Cortex of kidney (tissue), 1 donor: Measurements from ENCODE around the gene NPFF.

Experiments used
- DNase-seq: peaks from one replicate; lab custom pipeline; 2025; lab: John Stamatoyannopoulos, UW

NPFF gene

DNA sequence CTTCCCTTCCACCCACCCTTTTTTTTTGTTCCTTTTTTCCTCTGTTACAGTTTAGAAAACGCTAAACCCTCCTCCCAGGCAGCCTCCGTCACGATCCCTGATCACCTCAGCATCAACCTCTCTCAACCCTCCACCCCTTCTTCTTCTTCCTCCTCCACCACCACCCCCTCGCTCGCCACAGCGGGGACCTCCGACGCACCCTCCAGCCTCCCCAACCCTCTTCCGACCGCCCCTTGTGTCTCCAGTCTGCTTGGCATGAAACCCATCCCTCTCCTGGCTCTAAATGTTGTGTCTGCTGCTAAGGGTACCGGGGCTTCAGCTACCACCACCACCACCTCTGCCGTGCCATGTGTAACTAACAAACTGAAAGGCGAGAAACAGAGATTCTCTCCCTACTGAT is 32.5 kb downstream of the NPFF start:
- DNase-seq = no peak

DNA sequence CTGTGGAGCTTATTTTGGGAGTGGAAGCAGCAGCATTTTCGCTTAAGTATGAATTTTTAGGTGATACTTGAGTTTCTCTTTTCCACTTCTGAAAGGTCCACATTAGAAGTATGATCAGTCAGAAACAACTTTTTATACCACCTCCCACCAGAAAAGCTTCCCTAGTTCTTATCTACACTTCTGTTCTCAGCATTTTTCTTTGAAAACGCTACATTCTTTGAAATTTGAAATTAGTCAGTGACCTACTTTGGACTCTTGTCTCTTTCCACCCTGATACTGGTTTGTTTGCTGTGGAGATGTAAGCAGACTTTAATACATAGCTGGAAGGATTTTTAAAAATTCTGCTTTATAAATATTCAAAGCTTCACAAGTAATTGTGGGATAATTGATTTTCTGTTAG is 33.2 kb downstream of the NPFF start:
- DNase-seq = no peak

DNA sequence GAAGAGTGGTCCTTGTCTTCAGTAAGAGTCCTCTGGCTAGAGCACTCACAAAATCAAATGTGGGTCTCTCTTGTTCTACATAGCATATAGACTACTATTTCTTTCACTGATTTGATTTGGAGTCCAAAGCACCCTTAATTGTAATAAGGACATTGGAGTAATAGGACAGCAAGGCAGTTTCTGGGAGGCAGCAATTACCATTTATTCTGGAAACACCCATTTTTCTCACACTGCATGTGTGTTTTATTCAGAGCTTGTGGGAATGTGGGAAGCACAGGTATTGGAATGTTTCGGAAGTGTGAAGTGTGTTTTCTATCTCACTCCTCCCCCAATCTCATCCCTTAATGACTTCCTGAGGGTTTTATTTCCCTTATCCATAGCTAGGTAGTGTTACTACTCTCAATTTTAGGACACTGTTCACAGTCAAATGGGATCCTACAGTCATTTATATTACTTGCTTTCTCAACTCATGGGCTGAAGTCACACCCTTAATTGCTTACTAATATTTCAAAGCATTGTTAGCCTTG is 35.2 kb downstream of the NPFF start:
- no peak for DNase-seq

DNA sequence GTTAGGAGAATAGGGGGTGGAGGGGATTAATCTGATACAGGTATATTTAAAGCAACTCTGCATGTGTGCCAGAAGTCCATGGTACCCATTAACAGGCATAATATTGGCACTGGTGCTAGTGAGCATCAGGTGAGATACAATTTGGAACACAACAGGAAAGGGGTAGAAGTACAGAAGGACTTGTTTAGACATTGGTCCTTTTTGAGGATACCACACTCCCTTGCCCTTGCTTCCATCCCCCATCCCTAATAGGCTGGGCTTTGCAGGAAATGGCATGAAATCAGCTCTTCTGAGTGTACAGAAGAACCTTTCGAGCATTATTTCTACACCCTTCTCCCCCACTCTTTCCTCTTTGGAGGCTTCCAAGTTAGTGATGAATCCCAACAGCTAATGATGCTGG is 39.0 kb downstream of the NPFF start:
- DNase-seq = no peak

DNA sequence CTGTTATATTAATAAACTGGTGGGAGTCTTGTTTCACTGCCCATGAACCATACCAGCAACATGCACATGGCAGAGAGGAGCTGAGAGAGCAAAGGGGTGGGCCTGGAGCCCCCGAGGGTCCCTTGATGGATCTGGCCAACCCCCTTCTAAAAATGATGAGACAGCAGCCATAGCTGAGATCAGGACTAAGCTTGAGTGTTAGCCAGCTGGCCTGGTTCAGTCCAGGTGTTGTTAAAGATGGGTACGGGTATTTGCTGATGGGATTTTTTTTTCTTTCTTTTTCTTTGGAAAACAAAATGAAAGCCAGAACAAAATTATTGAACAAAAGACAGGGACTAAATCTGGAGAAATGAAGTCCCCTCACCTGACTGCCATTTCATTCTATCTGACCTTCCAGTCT is 39.4 kb downstream of the NPFF start:
- no peak for DNase-seq

DNA sequence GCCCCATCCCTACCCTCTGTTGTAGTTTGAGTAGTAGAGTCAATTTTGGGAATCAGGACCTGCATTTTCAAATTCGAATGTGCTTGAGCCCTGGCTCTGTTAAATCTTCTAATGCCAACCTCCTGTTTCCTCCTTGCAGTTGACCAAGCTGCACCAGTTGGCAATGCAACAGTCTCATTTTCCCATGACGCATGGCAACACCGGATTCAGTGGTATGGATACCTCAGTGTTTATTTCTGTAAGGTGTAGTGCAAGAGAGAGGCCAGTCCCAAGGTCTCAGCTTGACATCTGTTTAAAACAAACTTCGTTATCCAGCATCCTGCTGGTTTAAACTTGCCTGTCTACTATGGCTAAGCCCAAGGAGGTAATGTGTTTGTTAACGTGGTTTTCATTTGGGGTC is 40.2 kb downstream of the NPFF start:
- DNase-seq = no peak

DNA sequence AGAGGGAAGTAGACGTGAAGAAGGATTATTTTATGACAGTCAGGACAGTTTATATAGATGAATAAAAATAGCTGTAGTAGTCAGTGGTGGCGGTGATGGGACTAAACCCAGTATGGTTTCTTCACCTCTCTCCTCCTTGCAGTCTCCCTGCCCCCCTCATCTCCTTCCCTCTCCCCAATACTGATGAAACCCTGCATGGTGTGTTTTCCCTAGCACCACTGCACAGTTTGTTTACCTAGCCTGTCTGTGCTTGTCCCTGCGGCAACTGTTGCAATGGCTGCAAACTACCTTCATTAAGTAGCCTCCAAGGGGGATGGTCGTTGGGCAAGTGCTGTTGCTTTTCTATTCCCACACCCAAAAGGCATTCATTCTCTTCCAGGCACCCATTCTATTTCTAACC is 40.6 kb downstream of the NPFF start:
- DNase-seq = no peak

DNA sequence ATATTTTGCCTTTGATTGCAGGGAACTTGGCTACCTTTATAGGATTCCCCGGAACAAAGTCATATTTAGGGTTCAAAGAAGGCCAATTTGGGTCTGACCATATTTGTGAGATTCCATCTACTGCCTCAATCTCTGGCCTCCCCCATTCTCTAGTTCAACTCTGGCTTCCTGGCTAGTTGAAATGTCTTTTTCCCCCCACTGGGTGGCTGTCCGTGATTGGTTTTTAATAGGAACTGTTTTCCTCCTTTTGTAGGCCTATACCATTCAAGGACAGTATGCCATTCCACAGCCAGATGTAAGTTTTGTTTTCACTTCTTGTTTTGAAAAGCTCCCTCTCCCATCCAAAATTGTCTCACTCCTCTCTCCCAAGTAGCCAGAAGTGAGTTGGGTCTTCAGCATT is 41.6 kb downstream of the NPFF start:
- DNase-seq = no peak

DNA sequence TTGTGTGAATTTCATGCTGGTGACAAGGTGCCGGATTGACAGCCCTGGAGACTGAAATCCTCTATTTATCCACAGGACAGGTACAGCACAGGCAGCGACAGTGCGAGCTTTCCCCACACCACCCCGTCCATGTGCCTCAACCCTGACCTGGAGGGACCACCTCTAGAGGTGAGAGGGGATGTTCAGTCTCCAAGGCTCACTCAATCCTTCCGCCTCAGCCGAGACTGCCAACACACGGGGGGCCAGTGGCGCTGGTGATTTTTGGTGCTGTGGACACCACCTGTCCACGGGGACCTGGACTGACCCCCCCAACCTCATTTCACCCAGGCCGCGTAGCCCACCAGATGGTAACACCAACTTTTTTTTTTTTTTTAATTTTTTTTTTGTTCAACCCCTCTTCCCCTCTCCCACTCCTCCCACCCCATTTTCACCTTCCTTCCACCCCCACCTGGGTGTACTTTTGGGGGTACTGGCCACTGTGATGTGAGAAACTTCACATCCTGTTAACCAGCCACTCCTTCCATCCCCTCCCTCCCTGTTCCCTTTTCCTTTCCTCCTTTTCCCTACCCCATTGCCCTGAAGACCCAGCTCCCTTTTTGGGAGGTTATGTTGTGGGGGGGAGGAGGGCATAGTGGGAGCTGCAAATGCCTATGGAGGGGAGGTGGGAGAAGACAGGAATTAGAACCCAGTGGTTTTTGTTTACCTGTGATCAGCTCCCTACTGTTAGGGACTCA is 42.4 kb downstream of the NPFF start:
- no peak for DNase-seq

DNA sequence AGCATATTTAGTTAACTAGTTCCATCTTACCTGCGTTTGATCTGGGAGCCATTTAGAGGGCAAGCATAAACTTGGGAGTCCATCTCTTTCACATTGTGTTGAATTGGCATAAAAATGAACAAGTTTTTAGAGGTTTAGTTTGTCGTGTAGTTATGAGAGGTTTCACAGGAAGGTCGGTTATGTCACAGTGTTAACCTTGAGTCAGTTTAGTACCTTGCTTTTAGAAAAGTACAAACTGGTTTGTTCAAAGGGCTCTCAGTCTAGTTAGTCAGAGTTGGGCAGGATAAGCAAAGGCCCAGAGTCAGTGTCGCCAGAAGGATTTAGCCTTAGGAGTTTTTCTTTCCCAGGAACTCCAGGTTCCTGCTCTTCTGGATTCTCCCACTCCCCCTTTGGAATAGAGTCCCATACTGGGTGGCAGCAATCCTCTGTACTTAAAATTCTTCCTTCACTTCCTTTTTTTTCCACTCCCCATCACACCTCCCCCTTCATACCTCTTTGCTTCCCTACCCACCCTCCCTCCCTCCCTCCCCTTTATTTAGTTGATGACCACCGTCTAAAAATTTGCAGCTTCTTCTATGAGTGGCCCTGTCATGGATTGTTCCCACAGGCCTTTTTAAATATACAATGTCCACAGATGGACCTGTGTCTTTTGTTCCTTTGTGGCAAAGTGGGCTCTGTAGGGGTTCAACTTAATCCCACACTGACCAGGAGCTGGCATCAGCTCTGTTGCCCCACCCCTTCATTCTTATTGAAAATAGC is 43.3 kb downstream of the NPFF start:
- DNase-seq = no peak

DNA sequence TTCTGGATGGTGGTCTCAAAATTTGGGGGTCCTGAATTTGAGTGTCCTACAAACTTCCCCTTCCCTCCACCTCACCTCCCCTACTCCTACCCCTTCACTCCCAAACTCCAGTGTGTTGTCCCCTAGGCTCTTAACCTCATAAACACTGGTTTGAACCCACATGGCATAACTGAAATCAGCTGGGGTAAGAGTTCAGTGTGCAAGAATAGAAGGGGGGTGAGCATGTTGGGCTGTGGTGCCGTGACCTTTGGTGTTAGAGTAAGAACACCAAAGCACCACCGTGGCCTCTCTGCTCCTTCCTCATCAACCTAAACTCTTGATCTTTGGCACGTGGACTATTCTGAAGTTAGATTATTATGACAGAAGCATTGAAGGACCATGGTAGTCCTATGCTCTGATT is 44.3 kb downstream of the NPFF start:
- DNase-seq = no peak

DNA sequence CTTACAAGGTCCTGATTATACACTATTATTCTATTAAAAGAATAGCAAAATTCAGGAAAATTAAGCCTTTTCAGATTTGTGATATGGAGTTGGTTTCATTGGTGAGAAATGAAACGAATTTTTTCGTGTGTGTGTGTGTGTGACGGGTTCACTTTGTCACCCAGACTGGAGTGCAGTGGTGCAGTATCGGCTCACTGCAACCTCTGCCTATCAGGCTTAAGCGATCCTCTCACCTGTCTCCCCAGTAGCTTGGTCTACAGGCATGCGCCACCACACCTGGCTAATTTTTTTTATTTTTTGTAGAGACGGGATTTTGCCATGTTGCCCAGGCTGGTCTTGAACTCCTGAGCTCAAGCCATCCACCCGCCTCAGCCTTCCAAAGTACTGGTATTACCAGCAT is 45.7 kb downstream of the NPFF start:
- DNase-seq = no peak

DNA sequence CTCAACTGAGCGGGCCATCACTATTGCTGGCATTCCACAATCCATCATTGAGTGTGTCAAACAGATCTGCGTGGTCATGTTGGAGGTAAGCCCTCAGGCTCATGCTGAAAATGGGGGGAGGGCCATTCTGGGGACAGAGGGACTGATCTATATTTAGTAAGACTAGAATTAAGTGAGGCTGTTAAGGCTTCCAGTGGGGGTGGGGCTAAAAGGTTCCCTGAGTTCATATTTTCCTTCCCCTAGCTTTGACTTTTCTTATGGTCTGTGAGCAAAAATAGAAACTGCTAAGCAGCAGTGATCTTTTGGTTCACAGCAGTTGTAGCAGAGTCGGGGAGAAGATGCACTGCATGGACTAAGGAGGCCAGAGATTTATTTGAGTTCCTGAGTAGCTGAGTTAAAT is 46.2 kb downstream of the NPFF start:
- DNase-seq = no peak

DNA sequence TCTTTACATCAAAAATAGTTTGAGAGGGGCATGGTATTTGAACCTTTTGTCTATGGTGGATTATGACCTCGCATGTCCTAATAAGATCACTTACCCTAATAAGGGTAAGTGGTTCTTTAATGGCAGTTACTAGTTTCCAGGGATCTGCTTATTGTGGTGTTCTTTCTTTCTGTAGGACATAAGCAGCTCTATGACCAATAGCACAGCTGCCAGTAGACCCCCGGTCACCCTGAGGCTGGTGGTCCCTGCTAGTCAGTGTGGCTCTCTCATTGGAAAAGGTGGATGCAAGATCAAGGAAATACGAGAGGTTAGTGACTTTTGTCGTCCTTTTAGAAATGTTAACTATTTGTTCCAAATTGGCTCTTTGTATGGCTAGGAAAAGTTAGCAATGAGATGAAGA is 48.2 kb downstream of the NPFF start:
- no peak for DNase-seq
